Dermis microvascular lymphatic vessel endothelial cell (primary cell): ENCODE data around the gene KDR. TPM values are rescaled to one million over a fixed set of nuclear protein-coding genes. Genes with fewer than 3 reads are reported as not detected.

Source experiments
- DNase-seq, 2 donors: peaks; one replicate each; pipeline versions ENCODE4 v3.0.0 to v3.0.0-alpha.2; 2010; ENCODE audit warnings: low read depth in 2 of 2
- total RNA-seq: library from RNA; depleted of rRNA; stranded (reverse); fragments of >200 nt; gene quantifications from 2 replicates; pipeline ENCODE4 v1.2.1, GENCODE V29; 2014

Gene KDR
- total RNA-seq, 1 donor from 2014 or later, result 174 TPM

DNA sequence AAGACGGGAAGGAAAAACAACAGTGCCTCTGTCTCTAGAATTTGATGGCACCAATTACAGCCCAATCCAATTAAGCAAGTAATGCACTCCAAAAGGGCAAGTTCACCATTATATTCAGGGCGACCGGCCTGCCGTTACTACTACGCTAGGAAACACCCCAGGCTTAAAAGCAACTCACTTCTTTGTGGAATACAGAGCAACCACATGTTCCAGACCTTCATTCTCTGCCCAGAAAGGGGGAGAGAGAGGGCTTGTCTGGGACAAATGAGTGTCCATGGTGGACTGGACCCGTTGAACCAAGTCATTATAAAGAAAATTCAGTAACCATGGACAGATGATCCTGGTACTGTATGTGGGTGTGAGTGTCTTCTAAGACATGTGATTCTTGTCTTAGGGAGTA, 1.6 kb downstream of the KDR start:
- peak in 1 of 2 donors; percentile 46 for DNase-seq

DNA sequence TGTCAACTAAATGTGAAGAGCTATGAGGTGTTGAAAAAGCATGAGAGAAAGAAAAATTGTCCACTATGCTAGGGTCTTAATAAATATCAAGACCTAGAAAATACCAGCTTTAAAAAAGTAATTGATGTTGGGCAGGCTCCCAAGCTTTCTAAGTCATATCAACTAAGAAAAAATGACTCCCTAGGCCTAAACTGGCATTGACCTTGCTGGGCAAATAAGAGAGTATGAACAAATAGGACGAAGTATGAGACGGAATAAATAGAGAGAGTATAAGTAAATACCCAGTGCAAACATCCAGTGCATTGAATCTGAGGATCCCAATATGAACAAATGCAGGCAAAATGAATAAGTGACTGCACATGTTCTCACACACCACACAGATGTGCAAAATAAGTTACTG, 3.2 kb downstream of the KDR start:
- DNase-seq, result peak in 1 of 2 donors; percentile 17

DNA sequence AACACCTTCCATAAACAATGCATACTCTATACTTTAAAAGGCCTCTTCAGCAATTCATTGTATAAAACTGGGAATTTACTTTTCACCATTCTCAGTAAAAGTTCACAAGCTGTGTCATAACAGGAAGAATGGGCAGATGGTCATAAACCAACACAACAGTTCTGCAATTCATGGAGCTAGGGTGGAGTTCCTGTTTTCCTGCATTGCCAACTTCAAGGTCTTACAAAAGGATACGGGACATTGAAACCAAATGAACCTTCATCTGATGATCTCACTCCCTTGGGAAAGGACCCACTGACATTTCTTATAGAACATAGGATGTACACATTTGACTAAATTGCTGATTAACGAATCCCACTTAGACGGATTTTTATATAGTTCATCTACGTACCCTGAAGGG, 4.1 kb downstream of the KDR start:
- DNase-seq, result peak; percentile 79 to 97

- DNase-seq, result peak in 1 of 2 donors; percentile 29
Measured at GRCh38 chr4:55118397-55118796, 7.0 kb downstream of the KDR start.

GRCh38 chr4:55117511-55117910, 7.9 kb downstream of the KDR start:
- DNase-seq, result no peak

DNA sequence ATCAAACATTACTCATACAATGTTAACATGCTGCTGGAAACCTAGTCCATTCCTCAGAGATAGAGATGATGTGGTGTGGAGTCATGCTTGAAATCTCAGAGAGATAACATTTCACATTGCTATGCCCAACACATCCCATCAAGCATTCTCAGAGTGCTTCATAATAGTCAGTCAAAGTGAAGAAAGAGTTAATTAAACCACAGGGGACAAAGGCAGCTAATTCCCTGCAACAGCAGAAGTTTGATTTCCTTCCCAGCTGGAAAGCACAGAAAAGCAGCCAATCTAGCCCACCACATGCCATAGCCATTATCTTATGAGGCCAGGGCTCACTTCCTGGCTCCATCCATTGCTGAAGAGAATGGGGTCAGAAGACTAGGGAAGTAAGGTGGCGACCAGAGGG, 8.9 kb downstream of the KDR start:
- DNase-seq, result peak in 1 of 2 donors; percentile 54

DNA sequence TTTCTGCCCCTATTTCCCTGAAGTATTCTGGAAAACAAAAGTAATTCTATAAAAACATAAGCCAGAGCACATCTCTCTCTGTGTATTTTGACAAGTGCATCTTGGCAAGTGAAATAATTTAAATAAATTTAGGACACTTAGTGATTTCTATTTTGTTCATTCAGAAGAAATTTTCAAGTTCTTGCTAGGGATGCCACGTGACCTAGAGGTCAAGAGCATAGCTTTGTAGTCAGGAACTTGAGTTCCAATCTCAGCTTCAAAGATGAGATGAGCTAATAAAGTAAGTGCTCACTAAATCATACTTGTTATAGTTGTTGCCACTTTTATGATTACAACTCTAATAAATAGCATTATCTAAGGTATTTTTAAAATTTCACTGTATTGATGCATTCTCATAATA, 13.8 kb downstream of the KDR start:
- DNase-seq, result no peak

- DNase-seq, result no peak
Measured at GRCh38 chr4:55110131-55110530, 15.3 kb downstream of the KDR start.

GRCh38 chr4:55107054-55107453, 18.3 kb downstream of the KDR start:
- DNase-seq, result peak in 1 of 2 donors; percentile 42

DNA sequence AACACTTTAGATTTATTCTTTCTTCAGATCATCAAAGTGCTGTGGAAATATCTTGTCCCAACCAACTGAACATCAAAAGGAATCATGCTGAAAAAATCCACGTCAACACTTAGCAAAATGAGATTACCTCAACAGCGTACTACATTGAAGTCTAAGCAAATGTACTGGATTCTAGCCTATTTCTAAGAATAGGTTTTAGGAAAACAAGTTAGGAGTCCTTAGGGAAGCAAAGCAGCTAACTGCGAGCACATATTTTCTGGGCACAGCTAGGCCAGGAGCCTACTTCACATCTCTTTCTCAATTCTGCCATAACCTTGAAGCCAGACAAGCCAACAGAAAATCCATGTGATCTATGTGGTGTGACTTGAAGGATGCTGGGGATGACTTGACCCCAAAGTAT, 22.2 kb downstream of the KDR start:
- DNase-seq, result no peak

GRCh38 chr4:55099816-55100215, 25.6 kb downstream of the KDR start:
- DNase-seq, result no peak

DNA sequence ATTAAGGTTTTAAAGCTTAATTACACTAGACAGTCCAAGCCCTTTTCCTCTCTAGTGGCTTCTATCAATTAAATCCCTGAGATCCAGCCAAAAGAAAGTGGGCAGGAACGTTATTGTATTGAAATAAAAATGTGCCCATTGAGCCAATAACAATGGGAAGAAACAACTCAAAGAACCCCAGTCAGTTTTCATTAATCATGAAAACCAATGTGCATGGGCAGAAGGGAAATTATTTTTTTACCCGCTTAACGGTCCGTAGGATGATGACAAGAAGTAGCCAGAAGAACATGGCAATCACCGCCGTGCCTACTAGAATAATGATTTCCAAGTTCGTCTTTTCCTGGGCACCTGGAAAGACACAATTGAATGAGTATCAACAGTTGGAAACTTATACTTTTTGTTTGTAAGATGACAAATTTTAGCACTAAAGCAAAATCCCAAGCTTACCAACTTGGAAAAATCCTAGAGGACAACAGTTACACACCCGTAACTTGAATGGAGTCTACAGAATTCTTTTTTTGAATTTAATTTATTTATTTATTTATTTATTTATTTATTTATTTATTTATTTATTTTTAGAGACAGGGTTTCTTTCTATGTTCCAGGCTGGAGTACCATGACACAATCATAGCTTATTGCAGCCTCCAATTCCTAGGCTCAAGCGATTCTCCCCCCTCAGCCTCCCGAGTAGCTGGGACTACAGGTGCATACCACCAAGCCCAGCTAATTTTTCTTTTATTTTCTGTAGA, 26.8 kb downstream of the KDR start:
- no peak for DNase-seq

DNA sequence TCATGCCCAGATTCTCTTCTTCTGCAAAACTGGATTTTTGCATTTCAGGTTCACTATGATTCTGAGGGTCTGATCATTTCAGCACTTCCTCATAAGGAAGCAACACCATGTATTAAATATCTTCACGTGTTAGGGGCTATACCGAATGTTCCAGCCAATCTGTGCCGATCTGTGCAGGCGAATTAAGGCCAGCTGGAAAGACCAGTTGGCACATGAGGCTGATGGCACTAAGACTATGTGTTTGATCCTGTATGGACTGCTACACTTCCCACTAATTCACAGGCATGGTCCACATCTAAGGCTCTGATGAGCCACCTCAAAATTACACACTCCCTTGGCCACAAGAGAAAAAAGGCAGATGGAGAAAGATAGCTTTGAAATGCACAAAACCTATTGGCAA, 28.8 kb downstream of the KDR start:
- no peak for DNase-seq

GRCh38 chr4:55096045-55096444, 29.4 kb downstream of the KDR start:
- DNase-seq, result no peak

- no peak for DNase-seq
Measured at GRCh38 chr4:55092504-55092903, 32.9 kb downstream of the KDR start.

GRCh38 chr4:55089916-55090315, 35.5 kb downstream of the KDR start:
- no peak for DNase-seq

GRCh38 chr4:55087913-55088260, 37.5 kb downstream of the KDR start:
- DNase-seq, result no peak

GRCh38 chr4:55087009-55087912, 38.1 kb downstream of the KDR start:
- DNase-seq, result peak in 1 of 2 donors; percentile 25

DNA sequence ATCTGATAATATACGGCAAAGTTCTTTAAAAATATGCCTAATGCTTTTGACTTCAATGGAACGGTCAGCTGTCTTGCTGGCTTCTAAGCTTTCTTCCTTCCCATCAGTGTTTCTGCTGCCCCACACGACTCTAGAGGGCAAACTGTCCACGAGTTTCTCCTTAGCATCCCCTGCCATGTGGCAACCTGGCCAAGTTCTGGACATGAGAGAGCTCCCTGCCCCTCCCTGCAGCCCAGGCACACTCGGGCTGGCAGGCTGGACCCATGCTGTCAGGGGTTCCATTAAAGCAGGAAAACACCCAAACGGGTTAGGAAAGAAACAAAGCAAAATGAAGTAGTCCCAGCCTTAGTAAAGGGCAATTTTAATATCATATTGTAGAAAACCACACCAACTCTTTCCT, 38.8 kb downstream of the KDR start:
- DNase-seq, result no peak

GRCh38 chr4:55083735-55084134, 41.7 kb downstream of the KDR start:
- peak in 1 of 2 donors; percentile 55 for DNase-seq

- DNase-seq, result no peak
Measured at GRCh38 chr4:55082756-55083155, 42.6 kb downstream of the KDR start.

DNA sequence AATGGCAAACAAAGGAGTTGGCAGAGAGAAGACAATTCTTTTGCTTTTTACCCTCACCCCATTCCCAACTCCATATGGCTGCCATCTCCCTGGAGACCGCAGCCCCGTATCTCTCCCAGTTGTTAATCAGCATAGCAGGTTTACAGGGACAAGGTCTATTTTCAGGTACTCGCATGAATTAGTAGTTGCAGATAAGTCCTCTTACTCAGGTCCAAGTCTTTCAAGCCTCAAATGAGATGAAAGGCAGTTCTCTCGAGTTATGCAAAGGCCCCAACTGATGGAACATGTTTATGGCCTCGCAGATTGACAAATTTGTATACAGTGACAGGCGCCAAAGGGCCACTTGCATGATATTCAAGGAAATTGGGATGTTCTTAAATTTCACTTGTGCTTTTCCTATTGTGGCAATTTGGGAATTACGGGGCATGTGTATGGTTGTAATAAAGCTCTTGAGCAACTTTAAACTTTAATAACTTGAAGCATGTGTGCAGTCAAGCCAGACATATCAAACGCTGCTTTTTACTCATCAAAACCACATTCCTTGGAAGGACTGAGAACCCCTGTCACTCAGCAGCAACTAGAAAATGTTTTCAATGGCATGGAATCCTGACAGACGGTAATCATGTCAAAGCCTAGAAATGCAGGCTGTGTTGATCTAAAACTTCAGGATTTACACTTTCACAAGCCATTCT, 45.1 kb downstream of the KDR start:
- peak in 1 of 2 donors; percentile 20 for DNase-seq
